Measurements from ENCODE around the gene NTN4.
"Not testable (repeated sequence)": the region's sequence is repeated elsewhere in the genome, so short reads cannot be mapped to it uniquely, and the experiment has no call there.

Gene NTN4

DNA sequence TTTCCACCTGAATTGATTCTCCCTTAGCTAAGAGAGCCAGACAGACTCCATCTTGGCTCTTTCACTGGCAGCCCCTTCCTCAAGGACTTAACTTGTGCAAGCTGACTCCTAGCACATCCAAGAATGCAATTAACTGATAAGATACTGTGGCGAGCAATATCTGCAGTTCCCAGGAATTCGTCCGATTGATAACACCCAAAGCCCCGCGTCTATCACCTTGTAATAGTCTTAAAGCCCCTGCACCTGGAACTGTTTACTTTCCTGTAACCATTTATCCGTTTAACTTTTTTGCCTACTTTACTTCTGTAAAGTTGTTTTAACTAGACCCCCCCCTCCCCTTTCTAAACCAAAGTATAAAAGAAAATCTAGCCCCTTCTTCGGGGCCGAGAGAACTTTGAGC lies 44.5 kb downstream of the NTN4 start:
- not testable (repeated sequence) for DNase-seq

DNA sequence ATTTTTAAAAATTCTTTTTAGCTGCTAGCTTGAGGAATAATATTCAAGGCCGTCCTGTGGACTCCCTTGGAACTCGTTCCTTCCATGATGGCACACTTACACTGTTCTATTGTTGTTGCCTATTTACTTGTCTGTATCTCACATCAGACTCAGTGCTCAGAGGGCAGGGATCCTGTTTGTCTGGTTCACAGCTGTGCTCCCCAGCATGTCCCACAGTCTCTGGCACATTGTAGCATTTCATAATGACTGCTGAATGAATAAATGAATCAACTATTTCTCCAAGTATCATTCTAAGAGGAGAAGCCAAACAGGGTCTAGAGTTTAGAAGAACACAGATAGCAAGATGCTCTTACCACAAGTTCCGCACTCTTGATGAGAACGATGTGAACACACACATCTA lies 48.0 kb downstream of the NTN4 start:
- DNase-seq: no peak

DNA sequence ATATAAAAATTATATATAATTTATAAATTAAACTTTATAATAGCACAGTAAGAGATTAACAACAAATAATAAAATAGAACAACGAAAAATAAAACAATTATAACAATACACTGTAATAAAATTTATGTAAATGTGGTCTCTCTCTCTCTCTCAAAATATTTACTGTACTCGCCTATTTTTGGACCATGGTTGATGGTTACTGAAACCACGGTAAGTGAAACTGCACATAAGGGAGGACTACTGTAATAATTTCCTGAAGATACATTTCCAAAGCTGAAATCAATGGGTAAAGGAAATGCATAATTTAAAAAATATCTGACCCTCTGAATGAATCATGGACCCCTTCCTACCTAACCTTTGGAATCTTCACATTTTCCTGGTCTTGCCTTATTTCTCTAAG lies 48.9 kb downstream of the NTN4 start:
- no peak for DNase-seq

DNA sequence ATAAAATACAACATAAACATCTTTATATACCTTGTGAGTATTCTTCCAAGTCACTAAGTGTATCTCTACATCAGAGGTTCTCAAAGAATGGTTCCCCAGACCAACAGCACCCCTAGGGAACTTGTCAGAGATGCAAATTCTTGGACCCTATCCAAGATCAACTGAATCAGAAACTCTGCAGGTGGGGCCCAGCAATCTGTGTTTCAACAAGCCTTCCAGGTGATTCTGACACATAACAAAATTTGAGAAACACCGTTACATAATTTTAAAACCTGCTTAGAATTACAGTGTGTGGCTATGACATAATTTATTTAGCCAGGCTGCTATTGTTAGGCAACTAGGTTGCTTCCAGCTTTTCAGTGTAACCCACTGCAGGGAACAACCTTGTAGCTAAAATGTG lies 49.8 kb downstream of the NTN4 start:
- DNase-seq: no peak

DNA sequence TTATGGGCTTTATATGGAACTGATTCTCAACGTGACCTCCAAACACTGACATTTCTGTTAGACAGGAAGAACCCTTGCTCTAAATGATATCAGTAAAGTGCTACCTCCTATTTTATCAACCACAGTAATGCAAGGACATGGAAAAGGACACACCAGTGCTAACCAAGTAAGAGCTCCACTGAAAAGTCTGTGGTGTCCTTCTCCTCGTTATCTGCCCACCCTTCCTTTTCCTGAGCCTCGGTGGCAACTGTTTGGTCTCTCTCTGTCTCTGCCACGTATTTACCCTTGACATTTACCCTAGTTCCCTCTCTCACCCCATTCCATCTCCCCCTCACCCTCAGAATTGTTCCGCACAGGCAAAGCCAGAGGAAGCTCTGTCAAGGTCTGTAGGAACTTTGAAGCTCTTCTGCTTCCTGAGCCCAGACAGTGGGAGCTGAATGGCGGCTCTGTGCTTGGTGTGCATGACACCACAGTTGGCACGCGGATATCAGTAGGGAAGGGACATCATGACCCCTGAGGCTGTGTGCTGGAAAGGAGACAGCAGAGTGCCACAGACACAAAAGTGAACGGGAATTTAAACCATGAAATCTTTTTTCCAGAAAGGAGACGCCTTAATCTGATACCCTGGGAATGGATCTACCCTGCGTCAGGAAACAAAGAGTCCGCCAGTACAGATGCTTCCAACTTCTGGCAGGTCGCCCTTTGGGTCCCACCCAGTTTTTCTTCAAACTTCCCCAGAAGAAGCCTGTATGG lies 50.8 kb downstream of the NTN4 start:
- DNase-seq: no peak

DNA sequence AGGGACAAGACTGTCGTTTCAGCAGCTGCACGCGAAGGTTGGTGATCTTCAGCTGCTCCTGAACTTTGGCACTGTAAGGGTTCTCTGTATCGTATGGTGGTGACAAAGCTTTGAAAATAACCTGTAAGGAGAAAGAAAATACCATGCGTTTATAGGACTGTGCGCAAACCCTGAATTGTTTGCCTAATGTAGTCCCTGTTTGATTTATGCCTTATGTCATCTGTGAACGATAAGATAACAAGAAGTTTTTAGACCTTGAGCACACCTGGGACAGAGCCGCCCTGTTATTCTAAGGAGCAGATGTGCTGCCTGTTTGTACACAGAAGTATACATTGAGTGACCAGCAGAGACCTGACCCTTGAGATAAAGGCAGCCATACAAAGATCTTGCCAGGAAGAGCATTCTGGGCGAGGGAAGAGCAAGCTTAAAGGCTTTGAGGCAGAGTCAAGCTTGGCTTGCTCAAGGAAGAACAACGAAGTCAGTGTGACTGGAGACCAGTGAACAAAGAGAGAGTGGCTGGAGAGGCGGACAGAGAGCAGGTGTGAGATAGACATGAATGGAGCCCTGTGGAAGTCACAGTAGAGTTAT lies 52.4 kb downstream of the NTN4 start:
- DNase-seq: no peak

DNA sequence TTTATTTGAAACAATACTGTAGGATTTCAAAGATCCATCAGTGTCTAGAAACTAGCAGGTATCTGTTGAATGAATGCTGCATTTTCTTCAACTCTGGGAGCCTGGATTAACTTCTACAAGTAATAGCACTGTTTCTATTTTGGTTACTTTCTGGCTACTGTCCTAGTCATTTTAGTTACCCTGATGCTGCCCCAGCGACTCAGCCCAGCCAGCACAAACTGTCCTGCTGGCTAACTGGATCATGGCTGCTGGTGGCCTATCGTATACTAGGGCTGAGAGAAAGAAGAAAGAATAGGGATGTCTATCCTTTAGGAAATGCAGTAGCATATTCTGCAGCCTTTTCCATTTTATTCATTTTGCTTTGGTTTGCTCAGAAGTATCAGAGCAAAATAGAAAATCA lies 53.9 kb downstream of the NTN4 start:
- DNase-seq: no peak

DNA sequence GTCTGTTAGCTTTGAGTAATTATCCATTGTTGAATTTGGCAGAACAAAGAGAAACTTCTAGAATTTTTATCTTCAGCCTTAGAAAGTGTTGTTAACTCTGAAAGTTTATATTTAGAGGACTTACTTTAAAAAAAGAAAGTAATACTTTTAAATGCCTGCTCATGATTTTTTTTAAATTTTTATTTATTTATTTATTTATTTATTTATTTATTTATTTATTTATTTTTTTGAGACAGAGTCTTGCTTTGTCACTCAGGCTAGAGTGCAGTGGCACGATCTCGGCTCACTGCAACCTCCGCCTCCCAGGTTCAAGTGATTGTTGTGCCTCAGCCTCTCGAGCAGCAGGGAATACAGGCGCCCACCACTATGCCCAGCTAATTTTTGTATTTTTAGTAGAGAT lies 54.8 kb downstream of the NTN4 start:
- DNase-seq: not testable (repeated sequence)

DNA sequence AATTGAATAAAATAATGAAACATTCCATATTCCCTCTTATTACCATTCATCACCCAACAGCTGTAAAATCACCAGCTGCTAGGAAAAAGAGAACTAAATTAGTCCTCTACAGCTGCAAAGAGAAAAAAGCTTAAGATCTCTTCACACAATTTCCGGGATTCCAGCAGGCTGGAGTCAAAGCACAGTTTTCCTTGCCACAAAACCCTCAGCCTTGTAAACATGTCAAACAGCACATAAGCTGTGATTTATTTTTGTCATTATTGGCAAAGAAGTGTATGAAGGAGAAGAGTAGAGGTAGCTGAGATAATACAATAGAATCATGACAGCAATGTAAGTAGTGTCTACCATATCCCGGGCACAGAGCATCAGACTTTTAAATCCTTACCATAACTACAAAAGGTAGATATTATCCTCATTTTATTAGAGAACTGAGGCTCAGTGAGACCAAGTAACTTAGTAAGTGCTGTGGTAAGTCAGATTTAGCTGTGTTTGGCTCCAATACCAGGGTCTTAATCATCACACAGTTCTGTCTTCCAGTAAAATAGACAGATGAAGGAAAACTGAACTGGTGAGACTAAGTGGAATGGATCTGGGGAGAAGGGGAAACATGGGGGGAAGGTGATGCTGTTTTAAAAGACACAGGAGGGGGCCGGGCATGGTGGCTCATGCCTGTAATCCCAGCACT lies 57.3 kb downstream of the NTN4 start:
- no peak for DNase-seq

DNA sequence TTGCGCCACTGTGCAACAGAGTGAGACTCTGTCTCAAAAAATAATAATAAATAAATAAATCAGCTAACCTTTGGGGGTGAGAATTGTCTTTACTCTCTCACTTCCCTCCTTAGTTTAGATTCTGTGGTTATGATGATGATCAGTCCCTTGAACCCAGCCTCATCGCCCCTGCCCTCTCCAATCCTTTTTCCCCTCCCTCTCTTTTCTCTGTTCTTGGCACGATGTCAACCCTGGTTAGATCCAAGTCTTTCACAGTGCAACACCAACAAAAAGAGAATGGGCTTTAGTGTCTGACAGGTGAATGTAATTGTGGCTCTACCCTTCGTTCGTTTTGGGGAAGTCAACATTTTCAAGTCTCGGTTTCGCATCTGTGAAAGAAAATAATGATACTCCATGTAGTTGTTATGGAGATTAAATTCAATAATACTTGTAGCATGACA lies 59.0 kb downstream of the NTN4 start:
- DNase-seq: no peak

DNA sequence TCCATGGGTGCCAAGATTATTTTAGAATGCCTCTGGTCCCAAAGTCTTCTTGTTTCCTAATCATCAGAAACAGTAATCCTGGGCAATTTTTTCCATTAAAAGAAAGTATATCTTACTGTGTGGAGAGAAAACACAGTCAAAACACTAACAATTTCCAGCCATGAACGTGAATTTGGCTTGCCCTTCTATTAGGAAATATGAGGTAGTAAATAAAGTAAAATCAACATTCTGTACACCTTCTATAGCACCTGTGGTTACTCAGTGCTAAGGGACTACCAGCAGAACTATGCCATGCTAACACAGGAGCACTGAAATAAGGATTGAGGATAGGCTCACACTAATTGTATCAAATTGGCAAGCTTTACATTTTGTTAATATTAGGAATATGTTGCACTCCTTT lies 60.1 kb downstream of the NTN4 start:
- no peak for DNase-seq

DNA sequence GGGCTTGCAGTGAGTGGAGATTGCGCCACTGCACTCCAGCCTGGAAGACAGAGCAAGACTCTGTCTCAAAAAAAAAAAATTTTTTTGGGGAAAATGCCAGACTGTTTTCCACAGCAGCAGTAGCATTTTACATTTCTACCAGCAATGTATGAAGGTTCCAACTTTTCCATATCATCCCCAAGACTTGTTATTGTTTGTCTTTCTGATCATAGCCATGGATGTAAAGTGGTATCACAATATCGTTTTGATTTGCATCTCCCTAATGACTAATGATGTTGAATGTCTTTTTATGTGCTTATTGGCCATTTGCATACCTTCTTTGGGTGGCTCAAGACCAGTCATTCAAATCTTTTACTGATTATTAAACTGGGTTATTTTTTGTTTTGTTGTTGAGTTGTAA lies 63.7 kb downstream of the NTN4 start:
- no peak for DNase-seq

DNA sequence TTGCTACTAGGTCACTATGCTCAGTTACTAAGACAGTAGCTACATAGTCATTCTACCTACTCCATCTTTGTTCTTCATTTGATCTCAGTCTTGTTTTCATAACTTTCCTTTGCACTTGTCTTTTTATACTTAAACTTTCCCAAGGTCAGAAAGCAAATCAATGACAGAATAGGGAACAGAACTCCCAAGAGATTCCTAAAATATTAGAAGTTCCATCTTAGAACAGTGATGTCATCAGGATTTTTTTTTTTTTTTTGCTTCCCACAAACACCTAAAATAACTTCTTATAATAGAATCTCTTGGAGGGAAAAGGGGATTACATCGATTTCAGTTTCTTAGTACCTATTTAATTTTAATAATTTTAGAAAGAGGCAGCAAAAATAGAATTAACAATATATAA lies 65.8 kb downstream of the NTN4 start:
- no peak for DNase-seq

DNA sequence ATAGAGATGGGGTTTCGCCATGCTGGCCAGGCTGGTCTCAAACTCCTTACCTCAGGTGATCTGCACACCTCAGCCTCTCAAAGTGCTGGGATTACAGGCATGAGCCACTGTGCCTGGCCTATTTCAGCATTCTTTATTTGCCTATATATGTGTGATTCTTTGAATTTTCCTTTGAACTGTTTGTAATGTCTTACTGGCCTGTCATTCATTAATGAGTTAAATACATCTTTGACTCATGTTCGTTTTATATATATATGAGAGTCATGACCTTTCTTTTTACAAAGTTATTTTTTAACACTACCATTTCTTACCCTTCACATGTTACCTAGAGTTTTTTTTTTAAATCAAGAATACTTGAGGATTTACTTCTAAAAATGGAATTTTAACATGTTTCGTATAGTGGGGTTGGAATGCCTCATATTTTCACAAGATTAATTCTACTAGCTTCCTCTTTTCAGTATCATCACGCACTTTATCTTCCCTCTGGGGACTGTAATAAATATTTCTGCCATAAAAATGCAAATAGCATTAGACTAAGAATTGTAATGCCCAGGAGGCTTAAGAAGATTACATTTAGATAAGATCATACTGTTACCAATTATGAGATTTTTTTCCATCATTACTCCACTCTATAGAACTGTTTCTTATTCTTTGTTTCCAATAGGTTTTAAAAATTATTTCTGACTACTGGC lies 66.7 kb downstream of the NTN4 start:
- DNase-seq: no peak

DNA sequence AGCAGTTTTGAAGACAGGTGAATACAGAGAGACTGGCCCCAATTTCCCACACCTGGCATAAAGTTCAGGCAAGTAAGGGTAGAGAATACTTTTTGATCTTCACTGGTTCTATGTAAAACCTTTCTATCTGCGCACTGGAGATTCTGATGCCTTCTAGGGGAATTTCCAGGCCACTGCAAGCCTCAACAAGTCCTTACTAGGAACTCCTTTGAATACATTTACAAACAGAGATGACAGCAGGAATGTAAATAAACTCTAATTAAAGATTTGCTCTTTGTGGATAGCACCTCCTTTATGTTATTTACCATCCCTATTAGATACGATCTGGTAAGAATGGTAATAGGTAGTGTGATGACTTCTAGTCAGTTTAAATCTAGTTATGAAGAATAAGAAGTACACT lies 69.2 kb downstream of the NTN4 start:
- no peak for DNase-seq

DNA sequence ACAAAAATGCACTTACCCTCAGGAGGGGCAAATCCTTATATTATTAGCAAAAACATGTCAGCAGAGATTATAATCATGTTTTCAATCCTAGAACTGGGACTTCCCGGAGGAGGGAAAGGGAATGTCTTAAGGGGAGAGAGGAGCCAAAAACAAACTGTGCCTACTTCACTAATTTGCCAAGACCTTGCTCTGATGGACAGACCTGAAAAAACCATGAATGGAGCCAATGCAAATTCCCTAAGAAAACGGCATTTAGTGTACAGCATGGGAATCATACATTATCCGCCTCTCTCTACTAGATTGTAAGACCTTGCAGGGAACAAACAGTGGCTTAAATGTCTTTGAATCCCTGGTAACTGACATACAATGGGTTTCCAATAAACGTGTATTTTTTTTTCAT lies 70.4 kb downstream of the NTN4 start:
- no peak for DNase-seq

DNA sequence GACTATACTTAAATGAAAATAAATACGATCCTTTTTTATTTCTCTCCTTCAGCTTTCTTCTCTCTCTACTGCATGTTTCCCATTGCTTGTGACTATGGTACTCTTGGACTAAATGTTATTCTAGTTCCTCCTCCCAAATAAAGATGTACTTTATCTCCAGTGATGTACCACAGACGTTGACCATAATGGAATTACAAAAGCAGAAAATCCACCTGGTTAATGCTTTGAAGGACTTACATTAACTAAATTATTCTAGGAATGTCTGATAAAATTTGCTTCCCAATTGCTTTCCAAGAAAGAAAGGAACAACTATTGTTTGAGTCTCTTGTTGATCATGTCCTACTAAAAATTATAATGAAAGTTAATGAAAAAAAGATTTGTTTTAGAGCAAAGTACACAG lies 71.8 kb downstream of the NTN4 start:
- no peak for DNase-seq

DNA sequence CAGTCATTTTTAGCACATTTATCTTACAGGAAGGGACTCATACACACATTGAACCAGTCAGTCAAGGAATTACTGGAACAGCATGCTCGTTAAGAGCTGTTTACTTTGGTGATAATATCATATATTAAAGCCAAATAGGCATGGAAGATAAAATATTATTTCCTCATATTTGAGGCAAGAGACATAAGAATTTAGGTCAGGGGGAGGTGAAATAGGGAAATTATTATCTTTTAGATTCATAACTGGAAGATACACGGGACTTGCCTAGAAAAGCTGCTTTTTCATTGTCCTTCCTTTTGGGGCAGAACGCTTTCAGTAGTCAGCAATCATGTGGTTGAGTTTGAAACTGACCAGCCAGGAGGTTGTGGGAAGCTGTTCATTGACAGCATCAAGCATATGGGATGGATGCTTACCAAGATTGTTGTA lies 72.5 kb downstream of the NTN4 start:
- DNase-seq: no peak

DNA sequence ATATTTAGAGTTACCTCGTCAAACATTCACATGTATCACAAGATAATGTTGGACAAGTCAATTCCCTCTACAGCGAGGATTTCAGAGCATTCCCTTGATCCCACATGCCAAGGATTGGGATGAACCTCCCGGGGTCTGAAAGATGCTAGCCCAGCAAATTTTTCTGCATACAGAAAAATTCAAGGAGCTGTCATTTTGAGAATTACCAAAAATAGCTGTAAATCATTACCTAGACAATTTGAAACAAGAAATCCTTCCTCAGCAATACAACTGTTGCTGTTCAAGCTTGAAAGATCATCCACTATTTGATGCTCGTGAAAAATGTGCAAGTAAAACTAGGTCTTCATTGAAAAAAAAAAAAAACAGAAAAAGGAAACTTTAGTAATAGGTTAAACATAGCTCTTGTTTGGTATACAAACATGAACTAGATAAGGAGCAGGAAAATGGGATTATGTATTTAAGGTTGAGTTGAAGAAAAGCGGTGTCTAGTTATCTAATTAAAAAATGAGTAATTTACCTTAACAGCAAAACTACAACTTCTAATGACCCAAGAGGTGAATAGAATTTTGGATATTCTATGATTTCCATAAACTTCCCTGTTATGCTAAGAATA lies 73.1 kb downstream of the NTN4 start:
- no peak for DNase-seq

DNA sequence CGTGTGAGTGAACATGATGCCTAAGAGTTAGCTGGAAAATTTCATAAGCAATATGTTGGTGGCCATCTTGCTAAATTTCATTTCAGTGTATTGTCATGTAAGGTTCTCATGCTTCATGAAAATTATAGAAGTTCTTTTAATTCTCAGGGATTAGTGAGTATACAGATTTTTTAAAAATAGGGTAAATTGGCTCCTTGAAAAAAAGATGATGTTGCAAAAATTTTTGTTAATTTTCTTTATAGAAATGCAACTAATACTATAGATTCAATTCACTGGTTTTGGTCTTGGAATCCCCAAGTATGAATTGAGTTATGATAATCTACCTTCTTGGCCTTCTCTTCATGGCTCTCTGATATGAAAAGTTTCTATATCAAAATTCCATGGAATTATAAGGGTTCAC lies 75.4 kb downstream of the NTN4 start:
- DNase-seq: no peak

DNA sequence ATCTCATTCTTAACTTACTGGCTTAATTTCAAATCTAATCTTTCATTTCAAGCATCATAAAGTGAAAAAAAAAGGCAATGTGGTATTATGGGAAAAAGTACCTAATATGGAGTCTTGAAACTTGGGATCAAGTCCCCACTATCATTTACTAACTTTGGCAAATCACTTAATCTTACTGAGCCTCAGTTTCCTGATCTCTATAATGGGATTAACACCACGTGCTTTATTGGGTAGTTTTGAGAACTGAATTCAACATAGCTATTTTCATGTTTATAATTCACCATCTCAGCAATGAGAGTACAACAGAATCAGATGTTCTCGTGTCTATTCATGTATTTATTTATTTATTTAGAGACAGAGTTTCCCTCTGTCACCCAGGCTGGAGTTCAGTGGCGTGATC lies 78.3 kb downstream of the NTN4 start:
- DNase-seq: no peak

DNA sequence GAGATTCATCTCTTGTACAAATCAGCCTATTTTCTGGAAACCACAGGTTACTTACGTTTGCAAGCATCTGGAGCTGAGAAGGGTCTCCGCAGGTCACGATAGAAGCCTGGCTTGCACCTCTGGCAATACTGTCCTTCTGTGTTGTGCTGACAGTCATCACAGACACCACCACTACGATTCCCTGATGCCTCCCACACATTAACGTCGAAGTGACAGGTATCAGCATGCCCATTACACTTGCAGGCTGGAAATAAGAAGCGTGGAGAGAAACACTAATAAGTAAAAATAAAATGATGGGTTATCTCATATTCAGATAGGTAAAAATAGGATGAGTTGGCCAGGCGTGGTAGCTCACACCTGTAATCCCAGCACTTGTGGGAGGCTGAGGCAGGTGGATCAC lies 80.2 kb downstream of the NTN4 start:
- DNase-seq: no peak

DNA sequence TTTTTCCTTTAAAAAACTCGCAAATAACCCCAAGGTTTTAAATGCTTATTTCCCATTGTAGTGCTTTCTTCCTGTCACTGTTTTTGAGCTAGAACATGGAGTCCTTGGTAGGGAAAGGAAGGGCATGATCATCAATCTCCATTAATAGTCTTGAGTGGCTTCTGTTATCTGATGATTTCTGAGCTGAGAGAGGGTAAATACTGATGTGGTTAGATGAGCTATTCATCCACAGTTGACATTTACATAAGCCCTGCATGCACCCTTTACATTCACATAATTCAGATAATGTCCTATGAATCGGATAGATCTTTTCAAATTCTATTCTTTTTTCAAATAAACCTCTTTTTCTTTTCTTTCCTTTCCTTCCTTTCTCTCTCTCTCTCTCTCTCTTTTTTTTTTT lies 81.4 kb downstream of the NTN4 start:
- no peak for DNase-seq
